ENCODE data around the gene CNOT9. TPM values are rescaled to one million over a fixed set of nuclear protein-coding genes. Genes with fewer than 3 reads are reported as not detected.
A peak's percentile ranks its signal among the peaks of the same experiment; 100 is the strongest.

The CNOT9 gene
- total RNA-seq, 2 donors from 2014 or later = 74.1 to 102 TPM

DNA sequence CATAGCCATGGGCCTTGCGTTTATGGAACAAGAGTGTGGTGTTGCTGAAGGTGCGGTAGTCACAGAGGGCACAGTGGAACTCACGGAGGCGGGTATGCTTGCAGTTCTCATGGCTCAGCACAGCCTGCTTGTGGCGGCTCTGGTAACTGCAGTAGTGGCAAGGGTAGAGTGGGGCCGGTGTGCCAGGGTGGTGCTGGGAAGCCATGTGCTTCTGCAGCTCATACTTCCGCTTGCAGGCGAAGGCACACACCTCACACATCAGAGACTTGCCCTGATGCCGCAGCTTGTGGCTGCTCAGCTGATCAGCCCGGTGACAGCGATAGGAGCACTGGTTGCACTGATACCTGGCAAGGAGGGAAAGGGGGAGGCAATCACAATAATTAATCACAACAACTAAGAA is 76.1 kb downstream of the CNOT9 start:
- Mint-ChIP-seq H3K4me1 (peaks cover 7% of the 10 kb centered on the region), H3K9me3 (no peaks in the 10 kb centered on the region), H3K27me3 (no peaks in the 10 kb centered on the region), H3K27ac (peak overlapping the region; percentile 31), H3K4me3 (no peak overlapping the region), H3K36me3 (ENCODE audit: low read depth) (peaks cover 90% of the 10 kb centered on the region)
- ATAC-seq (replicated peaks) = no peak

DNA sequence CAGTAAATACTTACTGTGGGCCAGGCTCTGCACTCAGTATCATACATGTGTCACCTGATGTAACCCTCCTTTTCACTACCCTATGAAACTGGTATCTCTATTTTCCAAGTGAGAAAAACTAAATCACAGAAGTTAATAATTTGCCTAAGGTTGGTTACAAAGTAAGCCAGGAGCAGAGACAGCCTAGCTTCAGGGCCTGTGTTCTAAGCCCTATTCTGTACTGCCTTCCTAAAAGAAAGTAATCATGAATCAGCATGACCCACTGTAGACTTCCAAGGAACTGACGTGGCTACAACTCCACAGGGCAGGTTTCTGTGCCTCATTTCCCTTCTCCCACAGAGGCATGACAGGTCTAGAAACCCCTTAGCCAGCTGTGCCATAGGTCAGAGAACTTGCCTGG is 76.5 kb downstream of the CNOT9 start:
- no peak for ATAC-seq (replicated peaks)
- H3K4me3 Mint-ChIP-seq = no peak overlapping the region
- no peak overlapping the region for H3K27ac Mint-ChIP-seq
- H3K27me3 Mint-ChIP-seq = no peaks in the 10 kb centered on the region
- peaks cover 7% of the 10 kb centered on the region for H3K4me1 Mint-ChIP-seq
- H3K9me3 Mint-ChIP-seq = no peaks in the 10 kb centered on the region
- H3K36me3 Mint-ChIP-seq (ENCODE audit: low read depth) = peaks cover 90% of the 10 kb centered on the region

Other genes starting within 250 kb of the CNOT9 start
- not detected for gene CATIP, start 212.0 kb upstream of the CNOT9 start, total RNA-seq
- gene SLC11A1, start 186.6 kb upstream of the CNOT9 start, total RNA-seq = under 1 TPM; 0.09 to 0.19 TPM
- 100 to 1,000 TPM; 126 to 197 TPM for gene CTDSP1, start 169.0 kb upstream of the CNOT9 start, total RNA-seq
- gene VIL1, start 149.7 kb upstream of the CNOT9 start, total RNA-seq = under 1 TPM in 1 of 2 donors, not detected in 1; 0.34 TPM
- 100 to 1,000 TPM in 1 of 2 donors, 10 to 100 TPM in 1; 37.3 to 111 TPM for gene USP37, start 488 bp upstream of the CNOT9 start, total RNA-seq
- gene PLCD4, start 39.1 kb downstream of the CNOT9 start, total RNA-seq = under 1 TPM; 0.37 to 0.52 TPM
- gene ZNF142, start 90.8 kb downstream of the CNOT9 start, total RNA-seq = 10 to 100 TPM; 28.5 to 44.0 TPM
- 10 to 100 TPM; 20.2 to 69.3 TPM for gene BCS1L, start 90.8 kb downstream of the CNOT9 start, total RNA-seq
- 10 to 100 TPM; 13.5 to 20.7 TPM for gene RNF25, start 103.2 kb downstream of the CNOT9 start, total RNA-seq
- gene STK36, start 103.2 kb downstream of the CNOT9 start, total RNA-seq = 10 to 100 TPM; 13.4 to 13.8 TPM
- 10 to 100 TPM; 34.1 to 42.6 TPM for gene TTLL4, start 142.0 kb downstream of the CNOT9 start, total RNA-seq
- under 1 TPM in 1 of 2 donors, not detected in 1; 0.66 TPM for gene CYP27A1, start 213.3 kb downstream of the CNOT9 start, total RNA-seq

All from activated T-helper 17 cell treated with anti-CD3 and anti-CD28 coated beads, Interleukin-2, amount 50 U/mL, for 72 hours (primary cell).